ENCODE measurements around the gene POFUT1. TPM values are rescaled to one million over a fixed set of nuclear protein-coding genes. Genes with fewer than 3 reads are reported as not detected.
A peak's percentile ranks its signal among the peaks of the same experiment; 100 is the strongest.

POFUT1 gene
- total and polyA plus RNA-seq, 11 donors, result 12.0 to 48.5 (median 27.3) TPM

DNA sequence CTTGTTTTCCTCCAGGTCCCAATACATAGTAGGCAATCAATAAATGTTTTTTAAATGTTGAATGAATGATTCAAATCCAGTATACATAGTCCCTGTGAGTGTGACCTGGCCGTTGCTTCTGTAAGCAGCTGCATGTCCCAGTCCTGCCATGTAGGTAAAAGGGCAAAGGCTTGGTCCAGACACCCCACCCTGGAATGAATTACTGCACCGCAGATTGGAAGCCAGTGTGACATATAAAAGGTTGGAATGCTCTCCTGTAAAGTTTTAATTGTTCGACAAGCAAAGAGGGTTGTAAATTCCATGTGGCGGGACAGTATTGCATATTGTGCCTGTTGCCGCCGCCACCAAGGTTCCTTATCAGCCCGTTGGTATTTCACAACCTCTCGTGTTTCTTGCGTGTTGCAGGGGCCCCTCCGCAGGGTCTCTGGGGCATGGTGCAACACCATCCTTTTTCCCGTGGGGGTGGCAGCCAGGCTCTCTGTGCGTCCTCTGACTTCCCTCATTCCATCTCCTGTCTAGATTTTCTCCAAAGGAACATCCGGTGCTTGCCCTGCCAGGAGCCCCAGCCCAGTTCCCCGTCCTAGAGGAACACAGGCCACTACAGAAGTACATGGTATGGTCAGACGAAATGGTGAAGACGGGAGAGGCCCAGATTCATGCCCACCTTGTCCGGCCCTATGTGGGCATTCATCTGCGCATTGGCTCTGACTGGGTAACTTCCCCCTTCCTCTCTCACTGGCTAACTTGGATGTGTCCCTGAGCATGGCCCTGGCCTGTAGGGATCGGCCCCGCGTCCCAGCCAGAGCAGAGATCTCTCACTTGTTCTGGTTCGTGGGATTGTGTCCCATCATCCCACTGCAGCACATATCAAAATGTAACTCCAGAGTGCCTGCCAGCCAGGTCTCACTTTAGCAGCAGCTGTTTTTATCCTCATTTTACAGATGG is 20.3 kb downstream of the POFUT1 start:
- TF ChIP-seq, protein P1, sequence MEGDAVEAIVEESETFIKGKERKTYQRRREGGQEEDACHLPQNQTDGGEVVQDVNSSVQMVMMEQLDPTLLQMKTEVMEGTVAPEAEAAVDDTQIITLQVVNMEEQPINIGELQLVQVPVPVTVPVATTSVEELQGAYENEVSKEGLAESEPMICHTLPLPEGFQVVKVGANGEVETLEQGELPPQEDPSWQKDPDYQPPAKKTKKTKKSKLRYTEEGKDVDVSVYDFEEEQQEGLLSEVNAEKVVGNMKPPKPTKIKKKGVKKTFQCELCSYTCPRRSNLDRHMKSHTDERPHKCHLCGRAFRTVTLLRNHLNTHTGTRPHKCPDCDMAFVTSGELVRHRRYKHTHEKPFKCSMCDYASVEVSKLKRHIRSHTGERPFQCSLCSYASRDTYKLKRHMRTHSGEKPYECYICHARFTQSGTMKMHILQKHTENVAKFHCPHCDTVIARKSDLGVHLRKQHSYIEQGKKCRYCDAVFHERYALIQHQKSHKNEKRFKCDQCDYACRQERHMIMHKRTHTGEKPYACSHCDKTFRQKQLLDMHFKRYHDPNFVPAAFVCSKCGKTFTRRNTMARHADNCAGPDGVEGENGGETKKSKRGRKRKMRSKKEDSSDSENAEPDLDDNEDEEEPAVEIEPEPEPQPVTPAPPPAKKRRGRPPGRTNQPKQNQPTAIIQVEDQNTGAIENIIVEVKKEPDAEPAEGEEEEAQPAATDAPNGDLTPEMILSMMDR (IDR thresholded peaks at IDR 0.05), result no peak
- no peak for TF ChIP-seq POLR2A (IDR thresholded peaks at IDR 0.05)
- Histone ChIP-seq H3K4me3 (peak overlapping the region in 4 of 12 donors; percentile 7 to 18 (median 14)), H3K27me3 (no peaks in the 10 kb centered on the region), H3K27ac (peak overlapping the region; percentile 12 to 84 (median 67)), H3K4me1 (peaks cover 0 to 39% (median 9%) of the 10 kb centered on the region in 12 donors), H3K9me3 (no peaks in the 10 kb centered on the region), H3K36me3 (peaks cover 0 to 82% (median 55%) of the 10 kb centered on the region in 9 donors)
- intact Hi-C loops (cut with DNase I), result no loop called here
- 47 to 73% (median 64%) methylated on average over 22 of the region's 22 CpGs for WGBS, 4 donors
- ATAC-seq (peak; percentile 70 to 88 (median 86)), DNase-seq (peak; percentile 19 to 65 (median 51))

DNA sequence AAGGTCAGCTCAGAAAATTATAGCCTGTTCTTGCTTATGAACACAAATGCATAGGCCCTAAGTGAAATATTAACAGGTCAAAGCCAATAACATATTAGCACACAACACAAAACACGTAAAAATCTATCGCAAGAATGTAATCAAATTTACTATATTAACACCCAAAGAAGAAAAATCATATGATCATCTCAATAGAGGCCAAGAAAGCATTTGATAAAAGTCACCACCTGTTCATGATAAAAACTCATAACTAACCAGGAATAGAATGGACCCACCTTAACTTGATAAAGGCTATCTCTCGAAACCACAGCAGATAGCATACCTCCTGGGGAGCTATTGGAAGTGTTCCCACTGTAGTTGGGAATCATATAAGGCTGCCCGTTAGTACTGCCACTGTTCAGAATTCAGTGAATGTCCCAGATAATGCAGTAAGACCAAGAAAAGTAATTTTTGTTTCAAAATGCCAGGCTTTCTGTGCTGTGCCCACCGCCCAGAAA is 21.6 kb downstream of the POFUT1 start:
- no peaks in the 10 kb centered on the region for H3K9me3 ChIP-seq
- no peak overlapping the region for H3K4me3 ChIP-seq
- intact Hi-C loops (cut with DNase I), result no loop called here
- ATAC-seq (no peak), DNase-seq (no peak)
- TF ChIP-seq POLR2A (IDR thresholded peaks at IDR 0.05), result no peak
- TF ChIP-seq, protein P1 (IDR thresholded peaks at IDR 0.05), result no peak
- peaks cover 0 to 82% (median 60%) of the 10 kb centered on the region in 9 donors for H3K36me3 ChIP-seq
- WGBS, 4 donors, result 63 to 75% (median 73%) methylated on average over 5 of the region's 5 CpGs
- peak overlapping the region in 1 of 12 donors; percentile 82 for H3K27ac ChIP-seq
- no peaks in the 10 kb centered on the region for H3K27me3 ChIP-seq
- peaks cover 0 to 46% (median 9%) of the 10 kb centered on the region in 12 donors for H3K4me1 ChIP-seq

DNA sequence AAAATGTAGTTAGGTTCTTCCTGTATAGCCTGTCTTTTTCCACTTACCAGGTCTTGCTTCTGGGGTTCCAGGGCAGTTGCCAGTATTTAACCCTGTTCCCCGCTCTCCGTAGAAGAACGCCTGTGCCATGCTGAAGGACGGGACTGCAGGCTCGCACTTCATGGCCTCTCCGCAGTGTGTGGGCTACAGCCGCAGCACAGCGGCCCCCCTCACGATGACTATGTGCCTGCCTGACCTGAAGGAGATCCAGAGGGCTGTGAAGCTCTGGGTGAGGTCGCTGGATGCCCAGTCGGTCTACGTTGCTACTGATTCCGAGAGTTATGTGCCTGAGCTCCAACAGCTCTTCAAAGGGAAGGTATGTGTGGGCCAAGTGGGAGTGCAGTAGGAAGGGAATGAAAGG is 23.0 kb downstream of the POFUT1 start:
- Histone ChIP-seq H3K36me3 (peaks cover 0 to 92% (median 71%) of the 10 kb centered on the region in 9 donors), H3K27me3 (no peaks in the 10 kb centered on the region), H3K4me3 (no peak overlapping the region), H3K27ac (no peak overlapping the region), H3K4me1 (peaks cover 0 to 50% (median 9%) of the 10 kb centered on the region in 12 donors), H3K9me3 (no peaks in the 10 kb centered on the region)
- ATAC-seq (no peak), DNase-seq (no peak)
- 95 to 96% (median 96%) methylated on average over 13 of the region's 13 CpGs for WGBS, 4 donors
- intact Hi-C loops (cut with DNase I), result no loop called here
- TF ChIP-seq, protein P1 (IDR thresholded peaks at IDR 0.05), result no peak
- no peak for TF ChIP-seq POLR2A (IDR thresholded peaks at IDR 0.05)

DNA sequence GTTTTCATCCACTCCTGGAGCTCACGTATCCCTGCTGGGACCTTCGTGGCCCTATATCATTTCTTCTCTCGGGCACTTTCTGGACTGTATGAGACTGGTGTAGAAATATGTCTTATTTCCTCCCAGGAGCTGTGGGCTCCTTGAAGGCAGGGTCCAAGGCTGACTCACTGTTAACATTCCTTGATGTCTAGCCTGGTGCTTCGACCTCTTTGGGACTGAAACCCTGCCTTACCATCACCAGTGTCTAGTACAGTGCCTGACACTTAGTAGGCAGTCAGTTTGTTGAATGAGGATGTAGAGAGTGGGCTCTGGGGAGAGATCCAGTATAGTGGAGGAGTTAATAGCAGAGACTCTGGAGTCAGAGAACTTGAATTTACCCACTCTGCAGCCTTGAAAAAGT is 23.6 kb downstream of the POFUT1 start:
- Histone ChIP-seq H3K27ac (peak overlapping the region in 1 of 12 donors; percentile 67), H3K4me3 (no peak overlapping the region), H3K27me3 (no peaks in the 10 kb centered on the region), H3K36me3 (peaks cover 0 to 95% (median 76%) of the 10 kb centered on the region in 9 donors), H3K4me1 (peaks cover 0 to 50% (median 9%) of the 10 kb centered on the region in 12 donors), H3K9me3 (no peaks in the 10 kb centered on the region)
- 93 to 98% (median 97%) methylated on average over 4 of the region's 4 CpGs for WGBS, 4 donors
- intact Hi-C loops (cut with DNase I), result no loop called here
- no peak for TF ChIP-seq POLR2A (IDR thresholded peaks at IDR 0.05)
- TF ChIP-seq, protein P1 (IDR thresholded peaks at IDR 0.05), result no peak
- ATAC-seq (no peak), DNase-seq (no peak)

Measured in heart left ventricle (tissue), 16 donors.